SK-N-SH treated with all-trans-retinoic acid at 6 μM for 48 hours (cell line): ENCODE measurements around the gene AGBL3.

ENCODE experiments used
- BACH2 ChIP-seq: fragments of 250-450 bp; sonication (Bioruptor Pico); IDR thresholded peaks from 2 replicates; pipeline ENCODE4 v1.9.0; 2021; ENCODE audit warnings: mild to moderate bottlenecking, borderline replicate concordance
- PATZ1 ChIP-seq: fragments of 250-450 bp; sonication (Bioruptor Pico); IDR thresholded peaks from 2 replicates; pipeline ENCODE4 v1.8.0; 2020; ENCODE audit warnings: mild to moderate bottlenecking, moderate library complexity, borderline replicate concordance
- SNAI2 ChIP-seq: fragments of 250-450 bp; sonication (Bioruptor Pico); IDR thresholded peaks from 2 replicates; pipeline ENCODE4 v1.5.0; 2020; ENCODE audit warnings: mild to moderate bottlenecking, moderate library complexity
- ZFP3 ChIP-seq: fragments of 250-450 bp; sonication (Bioruptor Pico); IDR thresholded peaks from 2 replicates; pipeline ENCODE4 v1.5.0; 2020; ENCODE audit warnings: mild to moderate bottlenecking, moderate library complexity
- ZNF70 ChIP-seq: fragments of 450-650 bp; formaldehyde crosslinking; IDR thresholded peaks from 2 replicates; pipeline ENCODE4 v1.5.0; 2020; ENCODE audit warnings: mild to moderate bottlenecking, moderate library complexity
- TF ChIP-seq, protein P1 (sequence below): fragments of 250-450 bp; sonication (Bioruptor Pico); IDR thresholded peaks from 2 replicates; pipeline ENCODE4 v1.8.0; 2021; ENCODE audit warnings: low read depth, mild to moderate bottlenecking, moderate library complexity, borderline replicate concordance

GRCh38 chr7:134940729-134941128 lies 45.6 kb upstream of the AGBL3 start:
- TF ChIP-seq ZFP3 (CRISPR knock-in tag): no peak
- no peak for TF ChIP-seq SNAI2 (CRISPR knock-in tag)
- no peak for TF ChIP-seq PATZ1 (CRISPR knock-in tag)
- TF ChIP-seq ZNF70 (CRISPR knock-in tag): no peak
- TF ChIP-seq, protein P1, sequence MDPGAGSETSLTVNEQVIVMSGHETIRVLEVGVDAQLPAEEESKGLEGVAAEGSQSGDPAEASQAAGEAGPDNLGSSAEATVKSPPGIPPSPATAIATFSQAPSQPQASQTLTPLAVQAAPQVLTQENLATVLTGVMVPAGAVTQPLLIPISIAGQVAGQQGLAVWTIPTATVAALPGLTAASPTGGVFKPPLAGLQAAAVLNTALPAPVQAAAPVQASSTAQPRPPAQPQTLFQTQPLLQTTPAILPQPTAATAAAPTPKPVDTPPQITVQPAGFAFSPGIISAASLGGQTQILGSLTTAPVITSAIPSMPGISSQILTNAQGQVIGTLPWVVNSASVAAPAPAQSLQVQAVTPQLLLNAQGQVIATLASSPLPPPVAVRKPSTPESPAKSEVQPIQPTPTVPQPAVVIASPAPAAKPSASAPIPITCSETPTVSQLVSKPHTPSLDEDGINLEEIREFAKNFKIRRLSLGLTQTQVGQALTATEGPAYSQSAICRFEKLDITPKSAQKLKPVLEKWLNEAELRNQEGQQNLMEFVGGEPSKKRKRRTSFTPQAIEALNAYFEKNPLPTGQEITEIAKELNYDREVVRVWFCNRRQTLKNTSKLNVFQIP (CRISPR knock-in tag): no peak
- TF ChIP-seq BACH2 (CRISPR knock-in tag): no peak
